Neural progenitor cell (in vitro differentiated cells): ENCODE results near the gene SERPINH1.

Experiments used
- CTCF ChIP-seq: fragments of 200-600 bp; sonication (generic); IDR thresholded peaks from 2 replicates; pipeline ENCODE4 v1.5.1; 2017; ENCODE audit warnings: antibody characterized with exemption, mild to moderate bottlenecking
- EZH2phosphoT487 ChIP-seq: fragments of 200-600 bp; sonication (generic); IDR thresholded peaks from 2 replicates; pipeline ENCODE4 v1.6.1; 2017; ENCODE audit warnings: antibody characterized with exemption

GRCh38 chr11:75525433-75526191, 36.4 kb upstream of the SERPINH1 start, which contains the start of gene GDPD5:
- TF ChIP-seq CTCF (peak; percentile 65), EZH2phosphoT487 (no peak)
